ENCODE data around the gene IGFBPL1.
A peak's percentile ranks its signal among the peaks of the same experiment; 100 is the strongest.

The IGFBPL1 gene

DNA sequence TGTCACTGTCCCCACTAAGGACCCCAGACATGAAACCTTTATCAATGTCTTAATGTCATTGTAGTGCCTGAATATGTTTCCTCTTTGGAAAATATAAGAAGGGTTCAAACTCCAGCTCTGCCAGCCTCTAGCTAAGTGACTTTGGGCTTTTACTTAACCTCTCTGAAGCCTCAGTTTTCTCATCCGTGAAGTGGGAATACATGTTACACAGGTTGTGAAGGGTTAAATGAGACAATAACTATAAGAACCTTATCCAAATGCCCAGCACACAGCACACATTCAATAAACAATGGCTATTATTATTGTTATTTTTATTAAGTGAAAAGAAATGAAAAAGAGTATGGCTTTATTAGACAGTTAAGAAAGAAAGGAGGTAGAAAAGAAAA is 15.7 kb upstream of the IGFBPL1 start:
- no peak overlapping the region for H3K4ac ChIP-seq (ENCODE audit: low read depth in 1 of 2, low read length in 2 of 2)
- peaks cover 0 to 34% of the 10 kb centered on the region in 2 experiments for H3K27me3 ChIP-seq (ENCODE audit: control insufficient read depth in 1 of 2, insufficient read depth in 1 of 2, low read length in 2 of 2)
- H3K4me2 ChIP-seq (ENCODE audit: low read length, poor library complexity, severe bottlenecking): no peak overlapping the region
- H4K91ac ChIP-seq (ENCODE audit: low read length): no peak overlapping the region
- H3K4me3 ChIP-seq (ENCODE audit: insufficient read depth in 1 of 2, low read depth in 1 of 2, low read length in 2 of 2): no peak overlapping the region
- H3K36me3 ChIP-seq (ENCODE audit: control insufficient read depth in 1 of 2, insufficient read depth in 2 of 2, low read depth in 1 of 2, low read length in 2 of 2): no peaks in the 10 kb centered on the region
- H2BK5ac ChIP-seq (ENCODE audit: low read depth, low read length, poor library complexity, severe bottlenecking): no peak overlapping the region
- H2BK15ac ChIP-seq (ENCODE audit: low read depth, poor library complexity, severe bottlenecking): no peak overlapping the region
- no peak overlapping the region for H2BK12ac ChIP-seq (ENCODE audit: low read length in 2 of 2)
- H3K18ac ChIP-seq (ENCODE audit: low read depth in 1 of 2, low read length in 2 of 2): no peak overlapping the region
- H3K4me1 ChIP-seq (ENCODE audit: control insufficient read depth, insufficient read depth, low read depth, low read length): peaks cover 15% of the 10 kb centered on the region
- H3K23ac ChIP-seq (ENCODE audit: low read length in 2 of 2): no peak overlapping the region
- no peaks in the 10 kb centered on the region for H3K9me3 ChIP-seq (ENCODE audit: control insufficient read depth, low read length)
- H2AK5ac ChIP-seq (ENCODE audit: low read length, severe bottlenecking): no peak overlapping the region
- no peak for DNase-seq
- H3K9ac ChIP-seq (ENCODE audit: low read length): no peak overlapping the region
- no peak overlapping the region for H2AFZ ChIP-seq (ENCODE audit: low read depth, low read length)
- H3K79me1 ChIP-seq (replicated peaks; ENCODE audit: low read length, poor library complexity, severe bottlenecking): no peaks in the 10 kb centered on the region
- H3K27ac ChIP-seq (ENCODE audit: low read length, poor library complexity, severe bottlenecking): no peak overlapping the region
- H4K8ac ChIP-seq (ENCODE audit: low read length): no peak overlapping the region
- no peak overlapping the region for H2BK120ac ChIP-seq (ENCODE audit: low read depth, low read length)
- whole genome bisulfite sequencing: 100% methylated on average over 1 of the region's 1 CpG
- H3K14ac ChIP-seq (ENCODE audit: low read length in 2 of 2): no peak overlapping the region

DNA sequence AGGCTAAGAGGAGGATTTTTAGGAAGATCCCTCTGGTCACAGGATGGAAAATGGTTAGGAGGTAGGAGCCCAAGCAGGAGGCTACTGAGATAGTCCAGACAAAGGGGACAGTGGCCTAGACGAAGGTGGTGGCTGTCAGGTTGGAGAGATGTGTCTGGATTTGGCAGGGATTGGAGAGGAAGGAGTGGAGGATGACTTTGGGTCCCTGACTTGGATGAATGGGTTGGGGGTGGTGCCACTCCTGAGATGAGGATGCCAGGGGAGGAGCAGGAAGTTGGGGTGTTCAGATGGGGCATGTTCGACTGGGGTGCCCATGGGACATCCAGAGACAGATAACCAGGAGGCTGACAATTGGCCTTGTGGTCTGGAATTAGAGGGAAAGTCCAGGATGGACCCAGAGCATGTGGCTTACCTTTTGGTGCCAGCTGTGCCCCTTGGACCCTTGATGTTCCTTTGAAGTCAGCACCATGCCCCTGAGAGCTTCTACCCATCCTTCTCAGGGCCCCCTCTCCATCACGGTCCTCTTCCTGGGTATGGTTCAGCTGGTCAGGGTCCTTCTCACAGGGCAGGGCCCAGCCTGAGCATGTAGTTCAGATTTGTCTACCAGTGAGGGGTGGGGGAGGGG is 15.1 kb upstream of the IGFBPL1 start:
- H3K27me3 ChIP-seq (ENCODE audit: control insufficient read depth in 1 of 2, insufficient read depth in 1 of 2, low read length in 2 of 2): peaks cover 0 to 32% of the 10 kb centered on the region in 2 experiments
- no peaks in the 10 kb centered on the region for H3K79me1 ChIP-seq (replicated peaks; ENCODE audit: low read length, poor library complexity, severe bottlenecking)
- no peak overlapping the region for H2BK12ac ChIP-seq (ENCODE audit: low read length in 2 of 2)
- no peak overlapping the region for H3K27ac ChIP-seq (ENCODE audit: low read length, poor library complexity, severe bottlenecking)
- no peak overlapping the region for H3K4ac ChIP-seq (ENCODE audit: low read depth in 1 of 2, low read length in 2 of 2)
- no peak overlapping the region for H3K23ac ChIP-seq (ENCODE audit: low read length in 2 of 2)
- no peaks in the 10 kb centered on the region for H3K36me3 ChIP-seq (ENCODE audit: control insufficient read depth in 1 of 2, insufficient read depth in 2 of 2, low read depth in 1 of 2, low read length in 2 of 2)
- H4K8ac ChIP-seq (ENCODE audit: low read length): no peak overlapping the region
- no peak overlapping the region for H2BK15ac ChIP-seq (ENCODE audit: low read depth, poor library complexity, severe bottlenecking)
- H3K4me1 ChIP-seq (ENCODE audit: control insufficient read depth, insufficient read depth, low read depth, low read length): peaks cover 15% of the 10 kb centered on the region
- no peak overlapping the region for H2AK5ac ChIP-seq (ENCODE audit: low read length, severe bottlenecking)
- no peak overlapping the region for H2BK120ac ChIP-seq (ENCODE audit: low read depth, low read length)
- no peak for DNase-seq
- no peak overlapping the region for H2BK5ac ChIP-seq (ENCODE audit: low read depth, low read length, poor library complexity, severe bottlenecking)
- no peak overlapping the region for H3K4me3 ChIP-seq (ENCODE audit: insufficient read depth in 1 of 2, low read depth in 1 of 2, low read length in 2 of 2)
- no peak overlapping the region for H3K18ac ChIP-seq (ENCODE audit: low read depth in 1 of 2, low read length in 2 of 2)
- H4K91ac ChIP-seq (ENCODE audit: low read length): no peak overlapping the region
- H3K4me2 ChIP-seq (ENCODE audit: low read length, poor library complexity, severe bottlenecking): no peak overlapping the region
- no peak overlapping the region for H3K14ac ChIP-seq (ENCODE audit: low read length in 2 of 2)
- no peak overlapping the region for H2AFZ ChIP-seq (ENCODE audit: low read depth, low read length)
- H3K9ac ChIP-seq (ENCODE audit: low read length): no peak overlapping the region
- 83% methylated on average over 3 of the region's 3 CpGs for WGBS
- no peaks in the 10 kb centered on the region for H3K9me3 ChIP-seq (ENCODE audit: control insufficient read depth, low read length)

DNA sequence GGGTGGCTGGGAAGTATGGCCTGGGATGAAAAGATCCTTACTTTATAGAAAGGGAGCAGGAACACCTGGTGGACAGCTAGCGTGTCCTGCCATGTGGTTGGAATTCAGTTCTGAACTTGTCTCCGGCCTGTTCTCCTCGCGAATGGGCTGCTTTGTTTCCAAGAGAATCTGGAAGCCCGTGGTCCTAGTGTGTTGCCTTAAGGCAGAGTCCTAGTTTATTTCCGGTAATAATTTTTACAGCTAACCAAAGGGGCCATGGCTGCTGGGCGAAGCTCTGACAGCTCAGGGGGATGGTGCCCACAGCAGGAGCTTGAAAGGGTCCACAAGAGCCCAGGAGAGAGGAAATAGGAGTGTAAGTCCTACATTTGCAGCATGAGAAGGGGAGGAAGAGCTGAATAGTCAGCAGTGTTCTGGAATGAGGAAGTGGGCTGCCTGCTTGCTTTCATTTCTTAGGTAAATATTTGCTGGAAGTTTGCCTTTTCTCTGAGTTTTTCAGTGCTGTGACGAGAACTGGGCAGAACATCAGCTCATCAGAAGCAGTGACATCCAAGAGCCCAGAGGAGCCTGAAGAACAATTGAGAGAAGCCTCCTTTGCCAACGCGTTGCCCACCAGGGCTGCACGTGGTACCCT is 13.1 kb upstream of the IGFBPL1 start:
- peaks cover 6% of the 10 kb centered on the region for H3K4me1 ChIP-seq (ENCODE audit: control insufficient read depth, insufficient read depth, low read depth, low read length)
- no peak overlapping the region for H3K23ac ChIP-seq (ENCODE audit: low read length in 2 of 2)
- no peak overlapping the region for H3K9ac ChIP-seq (ENCODE audit: low read length)
- peak overlapping the region; percentile 24 for H3K27ac ChIP-seq (ENCODE audit: low read length, poor library complexity, severe bottlenecking)
- H2BK12ac ChIP-seq (ENCODE audit: low read length in 2 of 2): no peak overlapping the region
- peak overlapping the region; percentile 9 for H4K91ac ChIP-seq (ENCODE audit: low read length)
- H3K18ac ChIP-seq (ENCODE audit: low read depth in 1 of 2, low read length in 2 of 2): no peak overlapping the region
- no peak overlapping the region for H2BK5ac ChIP-seq (ENCODE audit: low read depth, low read length, poor library complexity, severe bottlenecking)
- H3K79me1 ChIP-seq (replicated peaks; ENCODE audit: low read length, poor library complexity, severe bottlenecking): no peaks in the 10 kb centered on the region
- H2AFZ ChIP-seq (ENCODE audit: low read depth, low read length): no peak overlapping the region
- H3K14ac ChIP-seq (ENCODE audit: low read length in 2 of 2): no peak overlapping the region
- peak; percentile 19 for DNase-seq
- no peak overlapping the region for H2BK15ac ChIP-seq (ENCODE audit: low read depth, poor library complexity, severe bottlenecking)
- H4K8ac ChIP-seq (ENCODE audit: low read length): no peak overlapping the region
- H3K9me3 ChIP-seq (ENCODE audit: control insufficient read depth, low read length): no peaks in the 10 kb centered on the region
- peak overlapping the region; percentile 89 for H2AK5ac ChIP-seq (ENCODE audit: low read length, severe bottlenecking)
- H3K27me3 ChIP-seq (ENCODE audit: control insufficient read depth in 1 of 2, insufficient read depth in 1 of 2, low read length in 2 of 2): peaks cover 3 to 33% of the 10 kb centered on the region in 2 experiments
- no peak overlapping the region for H3K4me3 ChIP-seq (ENCODE audit: insufficient read depth in 1 of 2, low read depth in 1 of 2, low read length in 2 of 2)
- 90% methylated on average over 11 of the region's 11 CpGs for WGBS
- no peaks in the 10 kb centered on the region for H3K36me3 ChIP-seq (ENCODE audit: control insufficient read depth in 1 of 2, insufficient read depth in 2 of 2, low read depth in 1 of 2, low read length in 2 of 2)
- H2BK120ac ChIP-seq (ENCODE audit: low read depth, low read length): no peak overlapping the region
- no peak overlapping the region for H3K4ac ChIP-seq (ENCODE audit: low read depth in 1 of 2, low read length in 2 of 2)
- no peak overlapping the region for H3K4me2 ChIP-seq (ENCODE audit: low read length, poor library complexity, severe bottlenecking)

DNA sequence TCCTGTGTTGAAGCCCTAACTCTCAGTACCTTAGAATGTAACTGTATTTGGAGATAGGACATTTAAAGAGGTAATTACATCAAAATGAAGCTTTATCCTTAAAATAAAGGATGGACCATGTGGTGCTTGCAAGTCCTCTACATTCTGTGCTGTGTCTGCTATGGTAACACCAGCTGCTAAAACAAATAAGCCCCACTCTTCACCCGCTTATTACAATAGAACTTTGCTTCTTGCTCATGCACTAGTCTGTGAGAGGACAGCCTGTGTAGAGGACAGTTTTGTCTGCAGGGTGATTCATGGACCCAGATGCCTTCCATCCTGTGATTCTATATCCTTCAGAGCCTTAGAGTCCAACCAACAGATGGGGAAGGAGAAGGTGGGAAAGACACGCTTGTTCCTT is 12.5 kb upstream of the IGFBPL1 start:
- peaks cover 4 to 35% of the 10 kb centered on the region in 2 experiments for H3K27me3 ChIP-seq (ENCODE audit: control insufficient read depth in 1 of 2, insufficient read depth in 1 of 2, low read length in 2 of 2)
- no peaks in the 10 kb centered on the region for H3K9me3 ChIP-seq (ENCODE audit: control insufficient read depth, low read length)
- no peak overlapping the region for H3K14ac ChIP-seq (ENCODE audit: low read length in 2 of 2)
- no peak overlapping the region for H2BK5ac ChIP-seq (ENCODE audit: low read depth, low read length, poor library complexity, severe bottlenecking)
- no peak overlapping the region for H3K4me2 ChIP-seq (ENCODE audit: low read length, poor library complexity, severe bottlenecking)
- no peak for DNase-seq
- H2AK5ac ChIP-seq (ENCODE audit: low read length, severe bottlenecking): peak overlapping the region; percentile 89
- no peak overlapping the region for H3K18ac ChIP-seq (ENCODE audit: low read depth in 1 of 2, low read length in 2 of 2)
- H4K91ac ChIP-seq (ENCODE audit: low read length): peak overlapping the region; percentile 9
- no peak overlapping the region for H3K27ac ChIP-seq (ENCODE audit: low read length, poor library complexity, severe bottlenecking)
- H2BK15ac ChIP-seq (ENCODE audit: low read depth, poor library complexity, severe bottlenecking): no peak overlapping the region
- H3K4me1 ChIP-seq (ENCODE audit: control insufficient read depth, insufficient read depth, low read depth, low read length): peaks cover 6% of the 10 kb centered on the region
- H3K4me3 ChIP-seq (ENCODE audit: insufficient read depth in 1 of 2, low read depth in 1 of 2, low read length in 2 of 2): no peak overlapping the region
- no peak overlapping the region for H3K23ac ChIP-seq (ENCODE audit: low read length in 2 of 2)
- H3K36me3 ChIP-seq (ENCODE audit: control insufficient read depth in 1 of 2, insufficient read depth in 2 of 2, low read depth in 1 of 2, low read length in 2 of 2): no peaks in the 10 kb centered on the region
- H3K79me1 ChIP-seq (replicated peaks; ENCODE audit: low read length, poor library complexity, severe bottlenecking): no peaks in the 10 kb centered on the region
- no peak overlapping the region for H2AFZ ChIP-seq (ENCODE audit: low read depth, low read length)
- WGBS: no CpG with 5 or more reads among the region's 2 CpGs
- H2BK12ac ChIP-seq (ENCODE audit: low read length in 2 of 2): no peak overlapping the region
- no peak overlapping the region for H3K9ac ChIP-seq (ENCODE audit: low read length)
- H2BK120ac ChIP-seq (ENCODE audit: low read depth, low read length): no peak overlapping the region
- no peak overlapping the region for H4K8ac ChIP-seq (ENCODE audit: low read length)
- H3K4ac ChIP-seq (ENCODE audit: low read depth in 1 of 2, low read length in 2 of 2): no peak overlapping the region

Data from mesenchymal stem cell (in vitro differentiated cells and primary cell).